GM10847 (cell line): Measurements from ENCODE around the gene TMF1.

Experiments
- POLR2A ChIP-seq: IDR thresholded peaks from 2 replicates; pipeline ENCODE4 v1.6.1; 2011; ENCODE audit not compliant: insufficient read length; ENCODE audit errors: extremely low read depth

The TMF1 gene, protein sequence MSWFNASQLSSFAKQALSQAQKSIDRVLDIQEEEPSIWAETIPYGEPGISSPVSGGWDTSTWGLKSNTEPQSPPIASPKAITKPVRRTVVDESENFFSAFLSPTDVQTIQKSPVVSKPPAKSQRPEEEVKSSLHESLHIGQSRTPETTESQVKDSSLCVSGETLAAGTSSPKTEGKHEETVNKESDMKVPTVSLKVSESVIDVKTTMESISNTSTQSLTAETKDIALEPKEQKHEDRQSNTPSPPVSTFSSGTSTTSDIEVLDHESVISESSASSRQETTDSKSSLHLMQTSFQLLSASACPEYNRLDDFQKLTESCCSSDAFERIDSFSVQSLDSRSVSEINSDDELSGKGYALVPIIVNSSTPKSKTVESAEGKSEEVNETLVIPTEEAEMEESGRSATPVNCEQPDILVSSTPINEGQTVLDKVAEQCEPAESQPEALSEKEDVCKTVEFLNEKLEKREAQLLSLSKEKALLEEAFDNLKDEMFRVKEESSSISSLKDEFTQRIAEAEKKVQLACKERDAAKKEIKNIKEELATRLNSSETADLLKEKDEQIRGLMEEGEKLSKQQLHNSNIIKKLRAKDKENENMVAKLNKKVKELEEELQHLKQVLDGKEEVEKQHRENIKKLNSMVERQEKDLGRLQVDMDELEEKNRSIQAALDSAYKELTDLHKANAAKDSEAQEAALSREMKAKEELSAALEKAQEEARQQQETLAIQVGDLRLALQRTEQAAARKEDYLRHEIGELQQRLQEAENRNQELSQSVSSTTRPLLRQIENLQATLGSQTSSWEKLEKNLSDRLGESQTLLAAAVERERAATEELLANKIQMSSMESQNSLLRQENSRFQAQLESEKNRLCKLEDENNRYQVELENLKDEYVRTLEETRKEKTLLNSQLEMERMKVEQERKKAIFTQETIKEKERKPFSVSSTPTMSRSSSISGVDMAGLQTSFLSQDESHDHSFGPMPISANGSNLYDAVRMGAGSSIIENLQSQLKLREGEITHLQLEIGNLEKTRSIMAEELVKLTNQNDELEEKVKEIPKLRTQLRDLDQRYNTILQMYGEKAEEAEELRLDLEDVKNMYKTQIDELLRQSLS

DNA sequence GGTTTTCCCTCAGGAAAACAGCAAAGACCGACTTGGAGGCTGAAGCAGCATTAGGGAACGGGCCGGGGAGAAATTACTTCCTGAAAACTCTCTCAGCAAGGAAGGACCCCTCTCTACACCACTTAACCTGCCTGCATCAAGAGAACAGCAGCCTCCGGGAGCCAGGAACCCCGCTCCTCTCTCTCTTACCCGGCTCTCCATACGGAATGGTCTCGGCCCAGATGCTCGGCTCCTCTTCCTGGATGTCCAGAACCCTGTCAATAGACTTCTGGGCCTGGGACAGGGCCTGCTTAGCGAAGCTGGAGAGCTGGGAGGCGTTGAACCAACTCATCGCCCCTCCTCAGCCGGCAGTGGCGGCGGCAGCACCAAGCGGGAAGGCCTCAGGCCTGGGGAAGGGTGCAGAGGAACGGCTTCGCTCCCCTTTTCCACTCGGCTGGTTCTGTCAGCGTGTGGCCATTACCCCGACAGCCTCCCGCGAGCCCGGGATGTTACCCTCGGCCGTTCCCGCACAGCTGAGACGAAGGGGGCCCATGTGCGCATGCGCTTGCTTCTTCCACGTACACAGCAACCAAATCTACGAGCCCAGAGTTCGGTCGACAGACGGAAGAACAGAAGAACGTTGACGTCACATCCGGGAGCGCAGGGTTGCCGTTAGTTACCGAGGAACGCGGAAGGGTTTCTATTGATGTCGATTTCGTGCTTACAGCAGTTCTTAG, at the start of gene TMF1:
Gene TMF1, minus strand, starts transcription at position 578 of the 716 bp plus-strand sequence. Its CDS starts 247 bp downstream, at position 331.
- TF ChIP-seq POLR2A: peak; percentile 68

DNA sequence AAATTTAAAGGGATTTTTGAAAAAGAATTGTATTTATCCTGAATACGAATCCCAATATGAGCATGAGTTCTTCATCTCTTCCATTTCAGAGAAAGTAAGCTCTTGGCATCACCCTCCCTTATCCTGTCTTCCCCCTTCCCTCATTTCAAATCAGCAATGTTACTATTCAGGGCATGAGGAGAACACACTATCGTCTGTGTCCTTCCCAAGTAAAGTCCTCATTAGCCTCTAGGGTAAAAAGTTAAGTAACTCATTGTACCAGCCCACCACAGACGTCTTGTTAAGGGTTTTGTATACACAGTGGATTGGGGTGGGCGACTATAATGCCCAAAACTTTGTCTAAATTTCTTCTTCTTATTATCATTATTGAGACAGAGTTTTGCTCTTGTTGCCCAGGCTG, 47.4 kb upstream of the TMF1 start:
- TF ChIP-seq POLR2A: no peak

DNA sequence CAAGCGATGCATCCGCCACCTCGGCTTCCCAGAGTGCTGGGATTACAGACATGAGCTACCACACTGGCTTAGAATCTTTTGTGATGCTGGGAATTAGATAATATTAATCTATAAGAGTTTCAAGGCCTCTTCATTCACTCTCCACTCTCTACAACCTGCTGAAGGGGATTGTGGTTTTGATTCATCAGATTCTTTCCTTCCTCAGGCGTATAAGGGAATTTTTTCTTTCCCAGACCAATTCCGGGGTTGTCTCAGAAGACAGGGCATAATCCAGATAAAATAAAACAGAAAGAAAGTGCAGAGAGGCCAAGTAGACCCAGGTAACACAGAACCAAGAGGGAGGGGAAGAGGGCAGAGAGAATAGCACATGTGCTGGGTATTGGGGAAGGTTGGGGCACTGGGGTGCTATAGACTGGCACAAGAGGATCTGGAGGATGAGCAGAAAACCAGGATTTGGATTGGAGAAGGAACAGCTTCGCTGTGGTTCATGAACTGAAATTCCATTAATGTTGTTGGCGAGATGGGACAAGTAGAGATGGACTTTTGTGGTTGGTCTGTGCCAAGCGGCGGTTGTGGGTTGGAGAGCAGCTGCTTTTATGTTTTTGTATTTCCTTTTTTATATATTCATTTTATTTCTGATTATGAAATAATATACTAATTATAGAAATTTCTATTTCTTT, 45.4 kb upstream of the TMF1 start:
- TF ChIP-seq POLR2A: no peak

DNA sequence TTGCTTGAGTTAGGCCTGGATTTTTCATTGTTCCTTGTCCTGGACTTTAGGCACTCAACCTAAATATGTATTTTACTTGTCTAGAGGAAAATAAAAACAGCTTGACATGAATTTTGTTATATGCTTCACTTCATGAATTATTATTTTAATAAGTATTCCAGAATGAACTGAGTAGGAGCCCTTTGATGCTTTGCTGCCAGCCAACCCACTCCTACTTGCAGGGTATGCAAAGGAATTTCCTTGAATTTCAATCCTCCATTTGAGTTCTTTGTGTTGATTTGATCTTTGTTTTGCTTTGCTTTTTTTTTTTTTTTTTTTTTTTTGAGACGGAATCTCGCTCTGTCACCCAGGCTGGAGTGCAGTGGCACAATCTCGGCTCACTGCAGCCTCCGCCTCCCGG, 44.2 kb upstream of the TMF1 start:
- no peak for TF ChIP-seq POLR2A

DNA sequence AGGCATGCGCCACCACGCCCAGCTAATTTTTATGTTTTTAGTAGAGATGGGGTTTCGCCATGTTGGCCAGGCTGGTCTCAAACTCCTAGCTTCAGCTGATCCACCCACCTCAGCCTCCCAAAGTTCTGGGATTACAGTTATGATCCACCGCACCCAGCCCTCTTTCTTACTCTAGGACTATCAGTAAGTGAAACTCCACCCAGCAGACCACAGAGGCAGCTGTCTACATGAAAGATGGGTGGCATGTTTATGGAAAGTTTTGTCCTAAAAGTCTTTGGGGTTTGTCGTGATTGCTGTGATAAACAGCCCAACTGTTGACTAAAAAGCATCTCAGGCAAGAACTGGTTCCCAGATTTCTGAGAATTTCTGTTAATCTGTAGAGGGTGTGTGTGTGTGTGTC, 43.5 kb upstream of the TMF1 start:
- TF ChIP-seq POLR2A: no peak

DNA sequence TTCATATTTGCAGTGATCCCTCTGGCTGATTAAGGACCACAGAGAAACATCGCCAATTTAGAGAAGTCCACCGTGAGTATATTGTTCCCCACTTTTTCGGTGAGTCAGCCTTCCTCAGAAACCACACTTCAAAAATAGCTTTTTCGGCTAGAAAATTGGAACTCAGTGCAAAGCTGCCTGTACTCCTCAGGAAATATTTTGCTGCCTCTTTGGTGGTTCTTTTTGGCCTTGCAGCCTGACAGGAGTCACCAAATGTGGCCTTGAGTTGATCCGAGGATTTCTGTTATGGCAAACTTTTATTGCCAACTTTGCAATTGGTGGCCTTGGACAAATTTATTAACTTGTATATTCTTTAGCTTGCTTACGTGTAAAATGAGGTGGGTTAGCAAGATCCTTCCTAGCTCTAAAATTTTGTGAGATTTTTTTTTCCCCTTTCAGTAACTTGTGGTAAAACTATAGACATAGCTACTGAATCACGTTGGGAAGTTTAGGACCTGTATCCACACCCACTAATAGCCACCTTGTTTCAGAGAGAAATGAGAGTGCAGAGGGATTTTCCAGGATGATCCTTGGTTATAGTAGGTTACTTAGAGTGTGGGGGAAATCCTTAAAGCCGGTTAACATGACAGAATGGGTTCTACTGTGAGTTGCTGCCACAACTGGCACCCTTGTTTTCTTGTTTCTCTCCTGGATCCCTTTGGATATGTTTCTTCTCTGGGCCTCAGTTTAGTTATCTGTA, 42.5 kb upstream of the TMF1 start:
- no peak for TF ChIP-seq POLR2A

DNA sequence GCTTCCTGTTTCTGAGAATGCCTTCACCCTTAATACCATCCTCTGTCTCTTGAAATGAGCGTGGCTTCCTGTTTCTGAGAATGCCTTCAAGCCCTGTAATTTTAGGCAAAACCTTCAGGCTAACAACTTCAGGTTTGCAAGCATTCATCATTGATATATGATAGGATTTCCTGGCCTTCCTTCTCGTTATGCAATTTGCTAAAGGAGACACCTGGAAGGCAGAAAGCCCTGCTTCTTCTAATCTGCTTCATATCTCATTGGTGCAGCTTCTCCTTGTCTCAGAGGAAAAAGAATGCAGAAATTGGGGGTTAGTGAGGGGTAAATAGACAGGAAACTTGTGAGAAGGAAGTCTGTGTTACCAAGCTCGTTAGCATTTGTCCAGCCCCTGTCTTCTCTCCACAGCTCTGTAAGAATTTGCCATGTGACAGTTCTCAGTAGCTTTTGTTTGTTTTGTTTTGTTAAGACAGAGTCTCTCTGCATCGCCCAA, 39.9 kb upstream of the TMF1 start:
- TF ChIP-seq POLR2A: no peak

DNA sequence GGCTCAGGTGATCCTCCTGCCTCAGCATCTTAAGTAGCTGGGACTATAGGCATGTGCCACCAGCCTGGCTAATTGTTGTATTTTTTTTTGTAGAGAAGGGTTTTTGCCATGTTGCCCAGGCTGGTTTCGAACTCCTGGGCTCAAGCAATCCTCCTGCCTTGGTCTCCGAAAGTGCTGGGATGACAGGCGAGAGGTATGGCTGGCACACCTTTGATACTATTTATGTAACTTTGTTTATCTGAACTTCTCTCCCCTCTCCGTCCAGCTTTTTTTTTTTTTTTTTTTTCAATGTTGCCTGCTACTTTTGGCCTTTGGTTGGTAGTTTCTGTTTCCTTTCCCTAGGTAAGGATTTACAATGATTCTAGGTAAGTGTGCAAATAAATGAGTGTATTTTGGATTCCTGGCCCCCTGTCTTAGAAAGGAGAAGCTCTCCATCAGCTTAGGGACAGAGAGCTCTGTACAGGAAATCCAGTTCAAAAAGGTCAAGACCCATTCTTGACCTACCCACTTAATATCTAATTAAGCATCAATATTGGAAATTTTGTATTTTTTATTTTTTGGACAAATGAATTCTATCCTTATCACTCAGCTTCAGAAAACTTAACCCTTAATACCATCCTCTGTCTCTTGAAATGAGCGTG, 39.4 kb upstream of the TMF1 start:
- no peak for TF ChIP-seq POLR2A

DNA sequence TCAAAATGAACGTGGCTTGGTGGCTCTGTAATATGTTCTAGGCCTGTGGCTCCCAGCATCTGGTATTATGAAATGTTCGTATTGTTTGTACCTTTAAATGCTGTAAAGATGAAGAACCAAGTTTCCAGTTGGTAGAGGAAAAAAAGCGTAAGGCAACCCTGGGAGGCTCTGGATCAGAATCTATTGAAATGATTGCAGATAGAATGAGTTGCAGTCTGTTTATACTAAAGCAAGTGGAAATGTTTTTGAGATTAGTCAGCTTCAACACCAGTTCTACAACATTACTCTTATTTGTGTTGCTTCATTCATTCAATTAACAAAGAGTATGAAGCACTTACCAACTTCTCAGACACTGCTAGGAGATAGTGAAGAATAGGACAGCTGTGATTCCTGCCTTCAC, 37.9 kb upstream of the TMF1 start:
- TF ChIP-seq POLR2A: no peak

DNA sequence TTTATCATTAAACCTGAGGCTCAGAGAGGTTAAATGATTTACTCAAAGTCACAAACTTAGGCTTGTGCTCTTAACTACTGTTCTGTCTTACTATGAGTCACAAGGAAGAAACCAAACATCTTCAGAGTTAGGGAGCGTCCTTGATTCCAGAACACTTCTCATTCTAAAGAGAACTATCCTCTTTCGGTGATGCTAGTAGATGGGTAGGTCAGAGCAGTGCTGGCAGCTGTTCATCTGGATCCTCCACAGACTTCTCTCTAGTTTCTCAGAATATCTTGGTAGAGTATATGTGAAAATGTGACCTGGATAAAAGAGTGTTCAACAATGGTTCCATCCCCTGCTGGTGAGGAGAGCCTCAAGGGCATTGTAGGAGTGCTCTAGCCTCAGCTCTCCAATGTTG, 35.9 kb upstream of the TMF1 start:
- no peak for TF ChIP-seq POLR2A

DNA sequence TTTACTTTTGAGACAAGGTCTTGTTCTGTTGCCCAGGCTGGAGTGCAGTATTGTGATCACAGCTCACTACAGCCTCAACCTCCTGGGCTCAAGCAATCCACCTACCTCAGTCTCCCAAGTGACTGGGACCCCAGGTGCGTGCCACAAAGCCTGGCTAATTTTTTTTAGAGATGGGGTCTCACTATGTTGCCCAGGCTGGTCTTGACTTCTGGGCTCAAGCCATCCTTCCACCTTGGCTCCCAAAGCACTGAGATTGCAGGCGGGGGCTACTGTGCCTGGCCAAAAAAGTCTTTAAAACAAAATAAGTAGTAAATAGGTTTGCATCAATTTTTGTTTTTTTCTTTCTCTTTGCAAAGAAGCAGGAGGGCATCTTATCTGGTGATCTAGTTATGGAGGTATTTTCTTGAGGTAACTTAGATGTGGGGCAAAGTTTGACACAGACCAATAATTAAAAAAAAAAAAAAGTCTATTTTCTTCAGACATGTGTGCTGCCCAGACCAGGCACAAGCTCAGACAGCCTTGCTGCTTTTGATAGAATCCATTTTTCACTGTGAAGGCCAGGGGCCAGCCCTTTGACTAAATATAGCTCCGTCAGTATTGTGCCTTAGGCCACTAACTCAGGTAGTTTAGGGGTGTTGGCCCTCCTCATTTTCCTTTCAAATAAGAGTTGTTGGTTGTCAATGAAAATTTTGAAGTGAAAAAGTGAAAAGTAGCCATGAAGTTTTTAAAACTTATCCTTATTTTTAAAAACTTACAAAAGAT, 35.1 kb upstream of the TMF1 start:
- no peak for TF ChIP-seq POLR2A

DNA sequence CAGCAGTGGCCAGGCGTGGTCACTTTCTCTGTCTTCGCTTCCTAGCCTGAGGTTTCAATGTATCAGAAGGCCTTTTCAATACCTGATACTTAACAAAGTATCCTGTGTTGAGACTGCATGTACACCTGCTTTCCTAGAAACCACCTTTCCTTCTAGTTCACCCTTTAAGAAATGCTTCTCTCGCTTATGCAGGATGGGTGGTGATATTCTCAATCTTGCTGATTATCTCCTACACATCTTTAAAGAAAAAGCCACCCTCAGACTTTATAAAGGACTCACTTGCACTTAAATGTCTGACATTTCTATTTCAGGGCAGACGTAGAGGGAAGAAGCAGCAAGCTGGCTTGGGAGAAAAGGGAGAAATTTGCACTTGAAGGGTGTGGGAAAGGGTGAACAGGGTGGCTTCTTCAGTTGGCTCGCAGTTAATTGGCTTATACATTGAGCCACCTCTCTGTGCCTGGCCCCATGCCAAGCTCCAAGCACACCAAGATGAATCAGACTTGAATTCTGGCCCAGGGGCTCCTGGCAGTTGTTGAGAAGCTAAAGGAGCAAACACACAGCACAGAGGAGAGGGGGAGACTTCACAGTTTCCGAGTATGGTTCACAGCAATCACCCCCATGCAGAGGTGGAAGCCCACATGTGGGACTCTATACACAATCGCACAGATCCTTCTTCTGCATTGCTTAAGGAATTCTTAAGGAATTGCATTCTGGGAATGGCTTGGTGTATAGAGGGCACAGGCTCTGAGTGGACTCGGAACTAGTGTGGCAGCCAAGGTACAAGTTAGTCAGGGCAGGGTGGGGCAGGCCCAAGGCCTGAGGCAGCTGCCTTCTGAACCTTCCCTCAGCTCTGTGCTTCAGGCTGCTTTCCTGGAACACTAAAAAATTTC, 33.9 kb upstream of the TMF1 start:
- TF ChIP-seq POLR2A: no peak
